ENCODE data around the gene COL6A5. TPM values are rescaled to one million over a fixed set of nuclear protein-coding genes. Genes with fewer than 3 reads are reported as not detected.

COL6A5 gene
- total and polyA plus RNA-seq, 2 donors (not counting 3 experiments of a cell fraction or from before 2014, with no cell fraction given) = not detected

GRCh38 chr3:130414457-130414856 lies 69.0 kb downstream of the COL6A5 start:
- ChIA-PET CTCF (no interaction called here), POLR2A (no interaction called here)
- Histone ChIP-seq H3K4me3 (replicated peaks in 1 of 3; ENCODE audit: insufficient read depth in 1 of 3, low read depth in 1 of 3, low read length in 3 of 3) (no peak overlapping the region), H3K4me2 (ENCODE audit: insufficient read depth, low read length) (no peak overlapping the region), H3K9me1 (replicated peaks; ENCODE audit: control insufficient read depth, extremely low read depth, insufficient read depth, low read length) (no peaks in the 10 kb centered on the region), H3K27me3 (ENCODE audit: control insufficient read depth in 2 of 2, insufficient read depth in 2 of 2, low read length in 2 of 2) (no peaks in the 10 kb centered on the region), H3K36me3 (ENCODE audit: control insufficient read depth in 2 of 2, extremely low read depth in 1 of 2, insufficient read depth in 2 of 2, low read length in 2 of 2) (no peaks in the 10 kb centered on the region), H3K9ac (replicated peaks; ENCODE audit: extremely low read depth, insufficient read depth, low read length) (no peak overlapping the region), H4K20me1 (replicated peaks; ENCODE audit: control insufficient read depth, extremely low read depth, insufficient read depth, low read length) (no peaks in the 10 kb centered on the region), H3K9me3 (replicated peaks; ENCODE audit: control insufficient read depth, insufficient read depth, low read length) (no peaks in the 10 kb centered on the region), H3K4me1 (ENCODE audit: control insufficient read depth, extremely low read depth, insufficient read depth, low read length) (no peaks in the 10 kb centered on the region), H3K79me2 (ENCODE audit: control insufficient read depth, insufficient read depth, low read length) (no peaks in the 10 kb centered on the region), H3K27ac (ENCODE audit: insufficient read depth, low read depth, low read length) (no peak overlapping the region), H2AFZ (ENCODE audit: low read depth, low read length) (no peak overlapping the region)
- FAIRE-seq (no peak), DNase-seq (ENCODE audit: low read depth, low spot score) (no peak)
- dilution Hi-C loops (cut with MboI; ENCODE audit: extremely low pct_ligation_motif_present, low sequenced_read_pairs) (no loop called here), intact Hi-C loops (cut with micrococcal nuclease) (no loop called here)
- BruUV-seq (replicated peaks) = no TSS peak
- no peak for TF ChIP-seq MAX (IDR thresholded peaks at IDR 0.05; ENCODE audit: insufficient read depth, insufficient read length)
- no peak for TF ChIP-seq GATA2 (IDR thresholded peaks at IDR 0.05; ENCODE audit: insufficient read depth, insufficient read length, low read depth, low read length)
- no peak for TF ChIP-seq JUN (IDR thresholded peaks at IDR 0.05; ENCODE audit: borderline replicate concordance, insufficient read depth, insufficient read length, low read depth)
- TF ChIP-seq, protein P1, sequence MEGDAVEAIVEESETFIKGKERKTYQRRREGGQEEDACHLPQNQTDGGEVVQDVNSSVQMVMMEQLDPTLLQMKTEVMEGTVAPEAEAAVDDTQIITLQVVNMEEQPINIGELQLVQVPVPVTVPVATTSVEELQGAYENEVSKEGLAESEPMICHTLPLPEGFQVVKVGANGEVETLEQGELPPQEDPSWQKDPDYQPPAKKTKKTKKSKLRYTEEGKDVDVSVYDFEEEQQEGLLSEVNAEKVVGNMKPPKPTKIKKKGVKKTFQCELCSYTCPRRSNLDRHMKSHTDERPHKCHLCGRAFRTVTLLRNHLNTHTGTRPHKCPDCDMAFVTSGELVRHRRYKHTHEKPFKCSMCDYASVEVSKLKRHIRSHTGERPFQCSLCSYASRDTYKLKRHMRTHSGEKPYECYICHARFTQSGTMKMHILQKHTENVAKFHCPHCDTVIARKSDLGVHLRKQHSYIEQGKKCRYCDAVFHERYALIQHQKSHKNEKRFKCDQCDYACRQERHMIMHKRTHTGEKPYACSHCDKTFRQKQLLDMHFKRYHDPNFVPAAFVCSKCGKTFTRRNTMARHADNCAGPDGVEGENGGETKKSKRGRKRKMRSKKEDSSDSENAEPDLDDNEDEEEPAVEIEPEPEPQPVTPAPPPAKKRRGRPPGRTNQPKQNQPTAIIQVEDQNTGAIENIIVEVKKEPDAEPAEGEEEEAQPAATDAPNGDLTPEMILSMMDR (IDR thresholded peaks at IDR 0.05; ENCODE audit: extremely low read depth in 1 of 2, insufficient read depth in 1 of 2, low read depth in 1 of 2, low read length in 2 of 2) = no peak
- TF ChIP-seq POLR2AphosphoS5 (IDR thresholded peaks at IDR 0.05; ENCODE audit: insufficient read depth, low read depth, low read length) = no peak
- no peak for TF ChIP-seq MYC (IDR thresholded peaks at IDR 0.05; ENCODE audit: low read depth, low read length)
- TF ChIP-seq EZH2 (IDR thresholded peaks at IDR 0.05; ENCODE audit: borderline replicate concordance, low read depth, low read length, severe bottlenecking) = no peak
- TF ChIP-seq POLR2A (IDR thresholded peaks at IDR 0.05; ENCODE audit: low read depth, low read length) = no peak
- no peak for TF ChIP-seq FOS (IDR thresholded peaks at IDR 0.05; ENCODE audit: borderline replicate concordance, insufficient read depth, low read length)

All from endothelial cell of umbilical vein (primary cell).